ENCODE data around the gene IFNGR1. TPM values are rescaled to one million over a fixed set of nuclear protein-coding genes. Genes with fewer than 3 reads are reported as not detected.
A peak's percentile ranks its signal among the peaks of the same experiment; 100 is the strongest.

Gene IFNGR1
- total and polyA plus RNA-seq, 12 donors, result 55.8 to 132 (median 78.7) TPM

- Histone ChIP-seq H3K4me3 (no peak overlapping the region), H3K36me3 (peaks cover 0 to 84% (median 34%) of the 10 kb centered on the region in 9 donors), H3K9me3 (peaks cover 0 to 10% (median 0%) of the 10 kb centered on the region in 11 donors), H3K27me3 (no peaks in the 10 kb centered on the region), H3K27ac (peak overlapping the region in 5 of 10 donors; percentile 2 to 36 (median 11)), H3K4me1 (peaks cover 6 to 75% (median 63%) of the 10 kb centered on the region in 9 donors)
- no peak for DNase-seq
- ATAC-seq, result no peak
- intact Hi-C loops (cut with DNase I), result loop anchor here in 5 of 10 donors (5.0 to 10.0 kb wide), 4 partner anchors 102 to 114 kb away; no protein-coding TSS in a partner anchor
- 5 to 6% methylated on average over 1 of the region's 1 CpG for WGBS, 2 donors
- TF ChIP-seq, protein P1, sequence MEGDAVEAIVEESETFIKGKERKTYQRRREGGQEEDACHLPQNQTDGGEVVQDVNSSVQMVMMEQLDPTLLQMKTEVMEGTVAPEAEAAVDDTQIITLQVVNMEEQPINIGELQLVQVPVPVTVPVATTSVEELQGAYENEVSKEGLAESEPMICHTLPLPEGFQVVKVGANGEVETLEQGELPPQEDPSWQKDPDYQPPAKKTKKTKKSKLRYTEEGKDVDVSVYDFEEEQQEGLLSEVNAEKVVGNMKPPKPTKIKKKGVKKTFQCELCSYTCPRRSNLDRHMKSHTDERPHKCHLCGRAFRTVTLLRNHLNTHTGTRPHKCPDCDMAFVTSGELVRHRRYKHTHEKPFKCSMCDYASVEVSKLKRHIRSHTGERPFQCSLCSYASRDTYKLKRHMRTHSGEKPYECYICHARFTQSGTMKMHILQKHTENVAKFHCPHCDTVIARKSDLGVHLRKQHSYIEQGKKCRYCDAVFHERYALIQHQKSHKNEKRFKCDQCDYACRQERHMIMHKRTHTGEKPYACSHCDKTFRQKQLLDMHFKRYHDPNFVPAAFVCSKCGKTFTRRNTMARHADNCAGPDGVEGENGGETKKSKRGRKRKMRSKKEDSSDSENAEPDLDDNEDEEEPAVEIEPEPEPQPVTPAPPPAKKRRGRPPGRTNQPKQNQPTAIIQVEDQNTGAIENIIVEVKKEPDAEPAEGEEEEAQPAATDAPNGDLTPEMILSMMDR (IDR thresholded peaks at IDR 0.05), result no peak
These were observed 12.6 kb downstream of the IFNGR1 start for GRCh38 chr6:137206577-137206976.

- no peak for ATAC-seq
- Histone ChIP-seq H3K36me3 (peaks cover 0 to 92% (median 42%) of the 10 kb centered on the region in 9 donors), H3K9me3 (peaks cover 0 to 7% (median 0%) of the 10 kb centered on the region in 11 donors), H3K4me3 (no peak overlapping the region), H3K27ac (no peak overlapping the region), H3K4me1 (peaks cover 0 to 44% (median 38%) of the 10 kb centered on the region in 9 donors), H3K27me3 (no peaks in the 10 kb centered on the region)
- intact Hi-C loops (cut with DNase I), result loop anchor here in 7 of 10 donors (5.0 to 10.0 kb wide), 6 partner anchors 98 to 112 kb away; no protein-coding TSS in a partner anchor
- TF ChIP-seq, protein P1 (IDR thresholded peaks at IDR 0.05), result no peak
- no peak for DNase-seq
- WGBS, 2 donors, result 91 to 93% methylated on average over 2 of the region's 2 CpGs
These were observed 15.9 kb downstream of the IFNGR1 start for GRCh38 chr6:137203256-137203655.

GRCh38 chr6:137202078-137202477 lies 17.1 kb downstream of the IFNGR1 start:
- TF ChIP-seq, protein P1 (IDR thresholded peaks at IDR 0.05), result peak; percentile 16 to 61 (median 43)
- Histone ChIP-seq H3K9me3 (no peaks in the 10 kb centered on the region), H3K27ac (no peak overlapping the region), H3K4me1 (peaks cover 0 to 48% (median 26%) of the 10 kb centered on the region in 9 donors), H3K36me3 (peaks cover 0 to 94% (median 52%) of the 10 kb centered on the region in 9 donors), H3K27me3 (no peaks in the 10 kb centered on the region), H3K4me3 (no peak overlapping the region)
- DNase-seq (no peak), ATAC-seq (peak in 7 of 8 donors; percentile 72 to 89 (median 76))
- WGBS, 2 donors, result 79 to 85% methylated on average over 6 of the region's 6 CpGs
- intact Hi-C loops (cut with DNase I), result loop anchor here in 7 of 10 donors (5.0 to 10.0 kb wide), 6 partner anchors 97 to 113 kb away; no protein-coding TSS in a partner anchor

- no peak overlapping the region for H3K27ac ChIP-seq
- no peaks in the 10 kb centered on the region for H3K9me3 ChIP-seq
- intact Hi-C loops (cut with DNase I), result loop anchor here in 7 of 10 donors (5.0 to 10.0 kb wide), 6 partner anchors 96 to 114 kb away; no protein-coding TSS in a partner anchor
- 93 to 99% methylated on average over 1 of the region's 1 CpG for WGBS, 2 donors
- H3K4me1 ChIP-seq, result peaks cover 0 to 44% (median 16%) of the 10 kb centered on the region in 9 donors
- TF ChIP-seq, protein P1 (IDR thresholded peaks at IDR 0.05), result no peak
- no peaks in the 10 kb centered on the region for H3K27me3 ChIP-seq
- no peak overlapping the region for H3K4me3 ChIP-seq
- ATAC-seq (no peak), DNase-seq (no peak)
- H3K36me3 ChIP-seq, result peaks cover 0 to 96% (median 50%) of the 10 kb centered on the region in 9 donors
These were observed 18.2 kb downstream of the IFNGR1 start for GRCh38 chr6:137201006-137201405.
